ENCODE data around the gene AFTPH.

The AFTPH gene, protein sequence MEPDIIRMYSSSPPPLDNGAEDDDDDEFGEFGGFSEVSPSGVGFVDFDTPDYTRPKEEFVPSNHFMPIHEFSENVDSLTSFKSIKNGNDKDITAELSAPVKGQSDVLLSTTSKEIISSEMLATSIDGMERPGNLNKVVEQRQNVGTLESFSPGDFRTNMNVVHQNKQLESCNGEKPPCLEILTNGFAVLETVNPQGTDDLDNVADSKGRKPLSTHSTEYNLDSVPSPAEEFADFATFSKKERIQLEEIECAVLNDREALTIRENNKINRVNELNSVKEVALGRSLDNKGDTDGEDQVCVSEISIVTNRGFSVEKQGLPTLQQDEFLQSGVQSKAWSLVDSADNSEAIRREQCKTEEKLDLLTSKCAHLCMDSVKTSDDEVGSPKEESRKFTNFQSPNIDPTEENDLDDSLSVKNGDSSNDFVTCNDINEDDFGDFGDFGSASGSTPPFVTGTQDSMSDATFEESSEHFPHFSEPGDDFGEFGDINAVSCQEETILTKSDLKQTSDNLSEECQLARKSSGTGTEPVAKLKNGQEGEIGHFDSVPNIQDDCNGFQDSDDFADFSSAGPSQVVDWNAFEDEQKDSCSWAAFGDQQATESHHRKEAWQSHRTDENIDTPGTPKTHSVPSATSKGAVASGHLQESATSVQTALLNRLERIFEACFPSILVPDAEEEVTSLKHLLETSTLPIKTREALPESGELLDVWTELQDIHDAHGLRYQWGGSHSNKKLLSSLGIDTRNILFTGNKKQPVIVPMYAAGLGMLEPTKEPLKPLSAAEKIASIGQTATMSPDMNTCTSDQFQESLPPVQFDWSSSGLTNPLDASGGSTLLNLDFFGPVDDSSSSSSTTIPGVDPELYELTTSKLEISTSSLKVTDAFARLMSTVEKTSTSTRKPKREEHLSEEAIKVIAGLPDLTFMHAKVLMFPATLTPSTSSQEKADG

DNA sequence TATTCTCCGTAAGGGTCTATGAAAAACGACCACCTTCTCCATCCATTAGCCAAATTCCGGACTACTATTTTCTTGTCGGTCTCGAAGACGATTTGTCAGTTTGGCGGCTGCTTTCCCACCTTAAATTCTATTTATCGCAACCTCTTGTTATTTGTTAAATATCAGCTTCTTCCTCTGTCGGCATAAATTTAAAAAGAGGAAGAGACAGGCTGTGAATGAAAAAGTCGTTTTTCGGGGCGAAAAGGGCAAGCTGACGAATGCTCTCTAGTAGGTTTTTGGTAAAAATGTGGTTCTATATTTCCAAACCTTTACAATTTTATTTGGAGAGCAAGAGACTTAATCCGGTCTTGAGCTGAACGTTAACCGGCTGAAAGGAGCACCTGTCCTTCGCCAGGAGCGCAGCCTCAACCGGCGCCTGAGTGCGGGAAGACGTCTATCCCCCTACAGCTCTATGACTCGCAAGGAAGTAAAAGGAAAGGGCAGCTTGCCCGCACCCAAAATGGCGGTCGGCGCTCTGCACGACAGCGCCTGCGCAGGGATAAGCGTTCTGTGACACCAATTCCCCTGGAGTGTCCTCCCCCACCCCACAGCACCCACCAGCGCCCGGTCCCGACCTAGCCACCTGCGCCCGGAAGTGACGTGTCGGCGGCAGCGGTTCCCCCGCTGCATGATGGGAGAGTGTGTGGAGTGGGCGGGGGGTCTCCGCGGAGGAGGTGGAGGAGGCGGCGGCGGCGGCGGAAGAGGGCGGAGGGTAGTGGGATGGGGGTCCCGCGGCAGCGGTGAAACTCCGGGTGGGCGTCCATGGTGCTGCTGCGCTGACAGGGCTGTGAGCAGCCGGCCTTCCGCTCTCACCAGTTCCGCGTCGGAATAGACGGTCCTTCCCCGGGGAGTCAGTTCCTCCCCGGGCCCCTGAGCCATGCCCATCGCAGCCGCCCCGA, at the start of gene AFTPH:
Gene AFTPH (plus strand): TSS at position 663 of the 938 bp plus-strand sequence. CDS start 27,147 bp downstream, outside the sequence.
- H3K36me3 ChIP-seq (ENCODE audit: insufficient read depth, low read depth, low read length), result no peaks in the 10 kb centered on the region
- H3K27me3 ChIP-seq (ENCODE audit: insufficient read depth, low read length), result no peaks in the 10 kb centered on the region
- H3K4me3 ChIP-seq (ENCODE audit: low read length), result peak within 1 kb of the TSS; percentile 82
- H3K27ac ChIP-seq (ENCODE audit: low read length), result peak within 1 kb of the TSS; percentile 32
- no peaks in the 10 kb centered on the region for H3K9me3 ChIP-seq (ENCODE audit: insufficient read depth, low read depth, low read length)
- H3K4me1 ChIP-seq (ENCODE audit: insufficient read depth, low read length), result peaks cover 5% of the 10 kb centered on the region; the same call in 1 of the 2 replicates
- peak within 1 kb of the TSS; percentile 70 for H3K9ac ChIP-seq (ENCODE audit: low read depth, low read length)

DNA sequence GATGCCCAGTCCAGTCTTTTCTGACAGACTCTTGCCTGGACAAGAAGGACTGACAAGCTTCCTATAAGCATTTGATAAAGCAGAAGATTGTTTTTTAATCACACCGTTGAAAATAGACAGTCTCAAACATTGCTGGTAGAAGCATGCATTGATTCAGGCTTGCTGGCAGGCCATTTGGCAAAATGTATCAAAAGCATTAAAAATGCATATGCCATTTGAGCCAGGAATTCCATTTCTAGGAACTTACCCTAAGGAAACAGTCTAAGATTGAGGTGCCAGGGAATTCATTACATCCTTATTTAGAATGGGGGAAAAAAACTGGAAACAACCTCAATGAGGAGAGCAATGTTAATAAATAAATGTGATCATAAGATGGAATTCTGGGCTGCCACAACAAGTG, 49.5 kb upstream of the AFTPH start:
- Histone ChIP-seq H3K4me1 (ENCODE audit: insufficient read depth, low read length) (peaks cover 13% of the 10 kb centered on the region), H3K36me3 (ENCODE audit: insufficient read depth, low read depth, low read length) (no peaks in the 10 kb centered on the region), H3K9ac (ENCODE audit: low read depth, low read length) (no peak overlapping the region), H3K9me3 (ENCODE audit: insufficient read depth, low read depth, low read length) (no peaks in the 10 kb centered on the region), H3K27me3 (ENCODE audit: insufficient read depth, low read length) (no peaks in the 10 kb centered on the region), H3K4me3 (ENCODE audit: low read length) (no peak overlapping the region), H3K27ac (ENCODE audit: low read length) (no peak overlapping the region)

DNA sequence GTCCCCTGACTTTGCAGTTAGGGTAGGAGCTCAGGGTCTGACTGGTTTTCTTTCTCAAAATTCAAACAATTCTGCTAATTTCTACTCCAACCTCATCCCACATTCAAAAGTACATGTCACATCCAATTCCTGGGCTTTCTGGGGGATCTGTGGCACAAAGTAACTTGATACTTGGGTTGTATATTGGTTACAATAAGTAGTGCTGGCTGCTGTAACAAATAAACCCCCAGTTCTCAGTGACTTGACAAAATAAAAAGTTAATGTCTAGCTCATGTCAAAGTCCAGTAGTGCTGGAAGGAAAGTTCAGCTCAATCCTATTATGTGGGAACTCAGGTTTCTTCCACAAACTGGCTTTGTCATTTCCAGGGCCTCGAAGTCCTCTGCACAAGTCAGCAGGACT, 47.1 kb upstream of the AFTPH start:
- Histone ChIP-seq H3K4me1 (ENCODE audit: insufficient read depth, low read length) (peaks cover 7% of the 10 kb centered on the region; the same call in 1 of the 2 replicates), H3K4me3 (ENCODE audit: low read length) (no peak overlapping the region), H3K36me3 (ENCODE audit: insufficient read depth, low read depth, low read length) (no peaks in the 10 kb centered on the region), H3K27ac (ENCODE audit: low read length) (no peak overlapping the region), H3K27me3 (ENCODE audit: insufficient read depth, low read length) (no peaks in the 10 kb centered on the region), H3K9me3 (ENCODE audit: insufficient read depth, low read depth, low read length) (no peaks in the 10 kb centered on the region), H3K9ac (ENCODE audit: low read depth, low read length) (no peak overlapping the region)

DNA sequence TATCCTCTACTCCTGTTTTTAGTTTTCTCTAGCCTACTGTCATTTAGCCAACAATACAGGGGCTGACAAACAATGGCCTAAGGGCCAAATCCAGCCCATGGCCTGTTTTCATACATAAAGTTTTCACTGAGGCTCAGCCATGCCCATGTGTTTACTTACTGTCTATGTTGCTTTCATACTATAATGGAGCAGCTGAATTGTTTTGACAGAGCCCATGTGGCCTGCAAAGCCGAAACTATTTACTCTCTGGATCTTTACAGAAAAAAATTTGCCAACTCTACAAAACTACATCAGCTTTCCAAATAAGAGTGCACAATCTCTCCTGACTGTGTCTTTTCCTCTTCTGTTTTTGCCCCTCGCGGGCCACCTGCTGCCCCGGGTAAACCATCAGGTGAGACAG, 46.1 kb upstream of the AFTPH start:
- Histone ChIP-seq H3K4me3 (ENCODE audit: low read length) (no peak overlapping the region), H3K9me3 (ENCODE audit: insufficient read depth, low read depth, low read length) (no peaks in the 10 kb centered on the region), H3K9ac (ENCODE audit: low read depth, low read length) (no peak overlapping the region), H3K36me3 (ENCODE audit: insufficient read depth, low read depth, low read length) (no peaks in the 10 kb centered on the region), H3K27me3 (ENCODE audit: insufficient read depth, low read length) (no peaks in the 10 kb centered on the region), H3K27ac (ENCODE audit: low read length) (no peak overlapping the region), H3K4me1 (ENCODE audit: insufficient read depth, low read length) (peaks cover 7% of the 10 kb centered on the region; the same call in 1 of the 2 replicates)

DNA sequence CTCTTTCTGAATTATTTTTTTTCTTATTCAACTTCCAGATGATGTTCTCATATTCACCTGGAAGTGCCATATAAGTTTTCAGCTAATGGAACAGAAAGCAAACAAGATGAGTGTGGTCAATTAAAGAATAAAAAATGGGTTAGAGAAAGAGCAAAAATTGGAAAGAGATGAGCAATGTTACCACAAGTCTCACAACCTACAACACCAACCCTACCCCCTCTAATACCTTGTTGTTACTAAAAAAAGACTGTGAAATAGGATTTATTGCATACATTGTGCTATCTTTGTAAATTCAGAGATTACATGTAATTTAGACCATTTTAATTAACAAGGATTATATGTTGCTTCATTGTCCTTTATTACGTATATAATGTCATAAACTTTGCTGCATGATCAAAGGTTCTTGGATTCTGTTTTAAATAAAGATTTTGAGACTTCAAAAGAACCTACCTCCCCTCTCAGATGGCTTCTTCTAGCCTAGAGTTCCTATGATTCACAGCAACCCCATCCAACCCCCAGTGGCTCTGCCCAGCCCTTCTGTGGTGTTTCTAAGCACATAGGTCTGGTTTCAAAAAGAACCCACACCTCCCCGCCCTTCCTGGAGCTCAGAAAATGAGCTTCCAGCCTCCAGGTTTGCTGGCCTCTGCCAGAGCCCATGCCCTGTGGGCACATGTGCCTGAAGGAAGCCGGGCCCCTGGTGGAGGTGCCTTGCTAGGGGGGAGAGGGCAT, 45.5 kb upstream of the AFTPH start:
- Histone ChIP-seq H3K4me3 (ENCODE audit: low read length) (no peak overlapping the region), H3K9ac (ENCODE audit: low read depth, low read length) (no peak overlapping the region), H3K4me1 (ENCODE audit: insufficient read depth, low read length) (peaks cover 7% of the 10 kb centered on the region; the same call in 1 of the 2 replicates), H3K27ac (ENCODE audit: low read length) (no peak overlapping the region), H3K36me3 (ENCODE audit: insufficient read depth, low read depth, low read length) (no peaks in the 10 kb centered on the region), H3K9me3 (ENCODE audit: insufficient read depth, low read depth, low read length) (no peaks in the 10 kb centered on the region), H3K27me3 (ENCODE audit: insufficient read depth, low read length) (no peaks in the 10 kb centered on the region)

DNA sequence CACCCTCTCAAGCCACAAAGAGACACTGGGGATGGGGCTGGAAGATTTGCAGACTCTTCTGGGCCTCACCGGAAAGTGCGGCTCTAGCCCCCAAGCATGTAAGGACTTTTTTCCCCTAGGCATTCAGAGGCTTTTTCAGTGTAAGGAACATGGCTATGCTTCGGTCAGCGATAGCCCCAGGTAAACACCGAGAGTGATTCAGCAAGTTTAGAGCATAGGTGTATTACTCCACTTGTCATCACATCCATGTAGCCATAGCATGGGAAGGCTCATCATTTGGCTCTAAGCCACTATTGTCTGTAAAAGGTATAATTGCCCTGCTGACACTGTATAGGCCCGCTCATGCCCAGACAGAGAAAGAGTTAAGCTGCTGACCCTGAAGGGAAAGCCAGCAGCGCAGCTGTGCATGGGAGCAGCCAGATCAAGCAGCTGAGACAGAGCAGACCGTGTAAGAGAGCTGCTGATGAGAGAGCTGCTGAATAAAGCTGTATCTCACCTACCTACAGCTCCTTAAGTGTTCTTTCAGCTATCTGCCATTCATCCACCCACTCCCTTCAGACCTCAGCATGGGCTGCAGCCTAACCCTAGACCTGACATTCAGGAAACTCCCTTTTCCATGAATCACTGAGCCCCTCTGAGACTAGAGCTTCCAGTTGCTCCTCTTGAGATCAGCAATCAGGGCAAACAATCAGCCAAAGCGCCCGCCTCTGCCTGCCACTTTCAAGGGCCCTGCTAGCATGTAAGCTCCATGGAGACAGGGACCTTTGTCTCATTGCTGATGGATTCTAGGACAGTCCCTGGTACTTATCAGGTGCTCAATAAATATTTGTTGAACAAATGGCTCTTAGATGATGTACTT, 44.6 kb upstream of the AFTPH start:
- Histone ChIP-seq H3K4me3 (ENCODE audit: low read length) (no peak overlapping the region), H3K27me3 (ENCODE audit: insufficient read depth, low read length) (no peaks in the 10 kb centered on the region), H3K9me3 (ENCODE audit: insufficient read depth, low read depth, low read length) (no peaks in the 10 kb centered on the region), H3K27ac (ENCODE audit: low read length) (no peak overlapping the region), H3K36me3 (ENCODE audit: insufficient read depth, low read depth, low read length) (no peaks in the 10 kb centered on the region), H3K4me1 (ENCODE audit: insufficient read depth, low read length) (peaks cover 3% of the 10 kb centered on the region; the same call in 1 of the 2 replicates), H3K9ac (ENCODE audit: low read depth, low read length) (no peak overlapping the region)

DNA sequence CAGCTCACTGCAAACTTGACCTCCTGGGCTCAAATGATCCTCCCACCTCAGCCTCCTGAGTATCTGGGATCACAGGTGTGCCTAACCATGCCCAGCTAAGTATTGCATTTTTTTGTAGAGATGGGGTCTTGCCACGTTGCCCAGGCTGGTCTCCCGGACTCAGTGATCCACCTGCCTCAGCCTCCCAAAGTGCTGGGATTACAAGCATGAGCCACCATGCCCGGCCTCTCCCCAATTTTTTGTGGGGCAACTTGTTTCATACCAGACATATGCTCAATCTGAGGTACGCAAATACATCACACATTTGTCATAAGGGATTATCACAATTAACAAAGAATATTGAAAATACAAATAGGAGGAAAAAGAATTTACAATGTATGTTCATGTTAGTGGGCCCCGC, 42.5 kb upstream of the AFTPH start:
- H3K27ac ChIP-seq (ENCODE audit: low read length), result no peak overlapping the region
- no peak overlapping the region for H3K4me3 ChIP-seq (ENCODE audit: low read length)
- no peaks in the 10 kb centered on the region for H3K27me3 ChIP-seq (ENCODE audit: insufficient read depth, low read length)
- H3K4me1 ChIP-seq (ENCODE audit: insufficient read depth, low read length), result no peaks in the 10 kb centered on the region; the same call in 1 of the 2 replicates
- no peak overlapping the region for H3K9ac ChIP-seq (ENCODE audit: low read depth, low read length)
- H3K36me3 ChIP-seq (ENCODE audit: insufficient read depth, low read depth, low read length), result no peaks in the 10 kb centered on the region
- H3K9me3 ChIP-seq (ENCODE audit: insufficient read depth, low read depth, low read length), result no peaks in the 10 kb centered on the region

DNA sequence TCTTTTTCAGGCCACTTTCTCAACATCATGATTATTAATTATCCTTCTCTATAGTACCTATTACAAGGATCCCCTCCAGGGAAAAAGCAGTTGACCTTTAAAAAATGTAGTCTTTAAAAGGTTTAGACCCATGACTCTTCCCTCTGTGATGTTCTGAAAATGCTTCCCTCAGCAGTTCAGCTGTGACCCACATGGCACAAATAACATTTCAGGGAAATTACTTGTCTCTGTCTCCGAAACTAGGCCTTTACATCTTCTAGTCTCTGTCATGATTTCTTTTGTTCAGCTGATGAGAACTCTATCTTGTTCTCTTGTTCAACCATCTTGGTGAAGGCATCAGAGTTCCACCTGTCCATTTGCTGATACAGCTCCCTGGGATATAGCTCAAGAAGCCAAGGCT, 41.9 kb upstream of the AFTPH start:
- Histone ChIP-seq H3K36me3 (ENCODE audit: insufficient read depth, low read depth, low read length) (no peaks in the 10 kb centered on the region), H3K27ac (ENCODE audit: low read length) (no peak overlapping the region), H3K9ac (ENCODE audit: low read depth, low read length) (no peak overlapping the region), H3K27me3 (ENCODE audit: insufficient read depth, low read length) (no peaks in the 10 kb centered on the region), H3K9me3 (ENCODE audit: insufficient read depth, low read depth, low read length) (no peaks in the 10 kb centered on the region), H3K4me1 (ENCODE audit: insufficient read depth, low read length) (no peaks in the 10 kb centered on the region; the same call in 1 of the 2 replicates), H3K4me3 (ENCODE audit: low read length) (no peak overlapping the region)

DNA sequence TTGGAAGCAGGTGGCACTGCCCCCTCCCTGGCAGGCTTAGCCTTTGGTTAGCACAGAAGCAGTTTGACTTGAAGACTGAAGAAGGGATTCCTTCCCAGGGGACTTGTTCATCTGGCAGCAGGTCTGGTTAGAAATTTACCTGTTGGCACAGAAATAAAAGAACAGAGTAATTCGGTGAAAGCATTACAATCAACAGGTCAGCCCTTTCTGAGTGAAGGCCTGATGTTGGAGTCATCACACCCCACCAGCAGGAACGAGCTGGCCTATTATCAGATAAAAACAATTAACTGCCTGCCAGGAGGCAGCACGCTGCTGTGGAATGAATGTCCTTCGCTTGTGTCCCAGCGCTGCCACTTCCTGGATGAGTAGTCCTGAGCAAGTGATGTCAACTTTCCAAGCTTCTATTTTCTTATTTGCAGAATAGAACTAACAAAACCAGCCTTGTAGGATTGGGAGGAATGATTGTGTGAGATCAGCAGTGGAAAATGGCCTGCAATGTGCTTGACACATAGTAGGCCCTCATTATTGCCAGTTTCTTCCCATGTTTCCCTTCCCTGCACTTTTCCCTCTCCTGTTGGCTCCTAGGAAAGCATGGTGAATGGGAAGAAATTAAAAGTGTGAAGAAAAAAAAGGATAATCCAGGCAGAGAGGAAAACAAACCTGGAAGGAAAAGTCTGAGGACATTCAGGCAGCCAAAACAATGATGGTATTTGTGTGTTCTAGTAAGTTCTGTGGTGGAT, 41.2 kb upstream of the AFTPH start:
- no peaks in the 10 kb centered on the region for H3K27me3 ChIP-seq (ENCODE audit: insufficient read depth, low read length)
- no peaks in the 10 kb centered on the region; the same call in 1 of the 2 replicates for H3K4me1 ChIP-seq (ENCODE audit: insufficient read depth, low read length)
- no peak overlapping the region for H3K27ac ChIP-seq (ENCODE audit: low read length)
- H3K9ac ChIP-seq (ENCODE audit: low read depth, low read length), result no peak overlapping the region
- H3K9me3 ChIP-seq (ENCODE audit: insufficient read depth, low read depth, low read length), result no peaks in the 10 kb centered on the region
- no peak overlapping the region for H3K4me3 ChIP-seq (ENCODE audit: low read length)
- no peaks in the 10 kb centered on the region for H3K36me3 ChIP-seq (ENCODE audit: insufficient read depth, low read depth, low read length)

Measured in iPS-20b (cell line).